Ishikawa (cell line): ENCODE data around the gene GMPPA.

ENCODE experiments used
- EGR1 ChIP-seq: IDR thresholded peaks from 2 replicates; pipeline ENCODE4 v1.6.1; 2012
- TEAD4 ChIP-seq: IDR thresholded peaks from 2 replicates; pipeline ENCODE4 v1.6.1; 2012
- YY1 ChIP-seq: IDR thresholded peaks from 2 replicates; pipeline ENCODE4 v1.6.1; 2012; ENCODE audit warnings: low read depth
- TF ChIP-seq, protein P1 (sequence below): IDR thresholded peaks from 2 replicates; pipeline ENCODE4 v1.6.1; 2012; ENCODE audit warnings: low read depth, mild to moderate bottlenecking

DNA sequence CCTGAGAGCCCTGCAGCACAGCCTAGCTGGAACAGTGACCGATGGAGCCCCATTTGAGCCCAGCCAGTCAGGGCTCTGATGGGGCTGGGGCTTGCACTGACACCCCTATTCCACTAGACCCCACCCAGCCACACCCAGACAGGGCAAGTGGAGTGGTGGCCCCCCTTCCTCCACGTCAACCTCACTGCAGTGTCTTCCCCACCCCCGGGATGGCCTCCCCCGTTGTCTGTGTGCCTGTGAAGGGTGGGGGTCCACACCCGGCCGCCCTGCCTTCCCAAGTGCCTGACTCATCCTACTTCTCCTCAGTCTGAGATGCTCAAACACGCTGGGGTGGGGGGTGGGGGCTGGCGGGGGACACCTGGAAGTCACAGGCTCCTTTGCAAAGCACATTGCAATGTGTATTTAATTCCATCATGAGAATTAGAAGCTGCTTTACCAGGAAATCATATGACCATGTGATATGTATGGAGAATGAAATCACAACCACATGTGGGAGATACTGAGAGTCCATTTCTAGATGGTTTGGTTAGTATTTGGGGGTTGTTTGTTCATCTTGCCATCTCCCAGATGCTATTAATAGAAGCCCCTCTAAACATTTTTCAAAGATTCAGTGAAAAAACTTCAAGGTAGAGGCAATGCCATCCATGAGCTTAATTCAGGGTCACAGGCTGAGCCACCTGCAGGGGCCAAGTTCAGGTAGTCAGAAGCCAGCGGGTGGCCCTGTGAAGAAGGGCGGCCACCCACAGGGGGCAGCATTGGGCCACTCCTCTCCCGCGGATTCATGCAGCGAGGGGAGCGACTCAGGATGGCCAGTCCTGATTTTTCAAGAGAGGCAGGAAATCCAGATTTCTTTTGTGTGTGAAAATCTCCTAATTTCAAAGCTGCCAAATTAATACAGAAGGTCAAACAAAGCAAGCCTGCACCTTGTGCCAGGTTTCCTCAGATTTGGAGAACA is 22.7 kb upstream of the GMPPA start:
- TF ChIP-seq EGR1 (no peak), TEAD4 (no peak), YY1 (0 out of 2 replicates have a peak, but pooled peaks have one; percentile 11)
- TF ChIP-seq, protein P1, sequence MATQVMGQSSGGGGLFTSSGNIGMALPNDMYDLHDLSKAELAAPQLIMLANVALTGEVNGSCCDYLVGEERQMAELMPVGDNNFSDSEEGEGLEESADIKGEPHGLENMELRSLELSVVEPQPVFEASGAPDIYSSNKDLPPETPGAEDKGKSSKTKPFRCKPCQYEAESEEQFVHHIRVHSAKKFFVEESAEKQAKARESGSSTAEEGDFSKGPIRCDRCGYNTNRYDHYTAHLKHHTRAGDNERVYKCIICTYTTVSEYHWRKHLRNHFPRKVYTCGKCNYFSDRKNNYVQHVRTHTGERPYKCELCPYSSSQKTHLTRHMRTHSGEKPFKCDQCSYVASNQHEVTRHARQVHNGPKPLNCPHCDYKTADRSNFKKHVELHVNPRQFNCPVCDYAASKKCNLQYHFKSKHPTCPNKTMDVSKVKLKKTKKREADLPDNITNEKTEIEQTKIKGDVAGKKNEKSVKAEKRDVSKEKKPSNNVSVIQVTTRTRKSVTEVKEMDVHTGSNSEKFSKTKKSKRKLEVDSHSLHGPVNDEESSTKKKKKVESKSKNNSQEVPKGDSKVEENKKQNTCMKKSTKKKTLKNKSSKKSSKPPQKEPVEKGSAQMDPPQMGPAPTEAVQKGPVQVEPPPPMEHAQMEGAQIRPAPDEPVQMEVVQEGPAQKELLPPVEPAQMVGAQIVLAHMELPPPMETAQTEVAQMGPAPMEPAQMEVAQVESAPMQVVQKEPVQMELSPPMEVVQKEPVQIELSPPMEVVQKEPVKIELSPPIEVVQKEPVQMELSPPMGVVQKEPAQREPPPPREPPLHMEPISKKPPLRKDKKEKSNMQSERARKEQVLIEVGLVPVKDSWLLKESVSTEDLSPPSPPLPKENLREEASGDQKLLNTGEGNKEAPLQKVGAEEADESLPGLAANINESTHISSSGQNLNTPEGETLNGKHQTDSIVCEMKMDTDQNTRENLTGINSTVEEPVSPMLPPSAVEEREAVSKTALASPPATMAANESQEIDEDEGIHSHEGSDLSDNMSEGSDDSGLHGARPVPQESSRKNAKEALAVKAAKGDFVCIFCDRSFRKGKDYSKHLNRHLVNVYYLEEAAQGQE: no peak
